Measurements from ENCODE around the gene TMEM234. TPM values are rescaled to one million over a fixed set of nuclear protein-coding genes. Genes with fewer than 3 reads are reported as not detected.

The TMEM234 gene
- total and polyA plus RNA-seq, 2 of the 13 experiments (the other 11 are each of a cell fraction or from before 2014, with no cell fraction given), result 6.1 to 9.0 TPM

GRCh38 chr1:32179443-32180185, 42.5 kb downstream of the TMEM234 start, which contains the start of gene TXLNA (continued):
- TF ChIP-seq SMC3 (IDR thresholded peaks at IDR 0.05; ENCODE audit: low read length) (no peak), REST (IDR thresholded peaks at IDR 0.05; ENCODE audit: borderline replicate concordance in 1 of 2, low read depth in 1 of 2, low read length in 2 of 2) (0 out of 4 replicates have a peak, but pooled peaks of 1 of the 2 experiments have one; percentile 11), PREB (CRISPR knock-in tag; IDR thresholded peaks at IDR 0.05) (no peak), CREBL2 (CRISPR knock-in tag; IDR thresholded peaks at IDR 0.05; ENCODE audit: borderline replicate concordance) (no peak; the same call in 1 of the 2 replicates), PBX3 (CRISPR knock-in tag; IDR thresholded peaks at IDR 0.05; ENCODE audit: borderline replicate concordance) (no peak; the same call in 1 of the 2 replicates), GMEB2 (CRISPR knock-in tag; IDR thresholded peaks at IDR 0.05; ENCODE audit: low read depth) (no peak), CEBPG (CRISPR knock-in tag; IDR thresholded peaks at IDR 0.05) (no peak), THAP11 (CRISPR knock-in tag; IDR thresholded peaks at IDR 0.05) (peak; percentile 88), SRSF1 (optimal IDR thresholded peaks at IDR 0.05; ENCODE audit: low read depth, low read length) (no peak), MBD4 (IDR thresholded peaks at IDR 0.05; ENCODE audit: borderline replicate concordance, low read length) (no peak), SNAI1 (CRISPR knock-in tag; IDR thresholded peaks at IDR 0.05; ENCODE audit: borderline replicate concordance) (0 out of 2 replicates have a peak, but pooled peaks have one; percentile 41), ZNF331 (CRISPR knock-in tag; IDR thresholded peaks at IDR 0.05) (no peak), FOXP4 (CRISPR knock-in tag; IDR thresholded peaks at IDR 0.05) (peak; percentile 15), ZNF253 (CRISPR knock-in tag; IDR thresholded peaks at IDR 0.05; ENCODE audit: borderline replicate concordance) (peak; percentile 40), HMGXB4 (CRISPR knock-in tag; IDR thresholded peaks at IDR 0.05; ENCODE audit: borderline replicate concordance in 1 of 2, low read depth in 1 of 2) (peak in 1 of 2 experiments; percentile 62; a peak in 2 of 4 replicates)
